ENCODE measurements around the gene KCNMB3.

The KCNMB3 gene

DNA sequence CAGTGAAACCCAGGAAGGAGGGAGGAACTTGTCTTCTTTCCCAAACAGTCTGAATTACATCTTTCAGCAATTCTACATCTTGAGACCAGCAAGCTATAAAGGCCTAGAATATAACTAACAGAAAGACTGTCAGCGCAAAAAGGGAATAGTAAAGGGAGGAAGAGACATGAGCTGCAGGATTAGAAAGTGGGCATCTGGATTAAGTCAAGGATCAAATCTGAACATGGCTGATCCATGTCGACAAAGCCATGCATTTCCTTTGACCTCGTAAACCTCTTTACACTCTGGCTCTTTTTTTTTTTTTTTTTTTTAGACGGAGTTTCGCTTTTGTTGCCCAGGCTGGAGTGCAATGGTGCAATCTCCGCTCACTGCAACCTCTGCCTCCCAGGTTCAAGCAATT, 35.4 kb upstream of the KCNMB3 start:
- H3K79me1 ChIP-seq (replicated peaks; ENCODE audit: low read length, poor library complexity, severe bottlenecking), result no peaks in the 10 kb centered on the region
- no peak overlapping the region for H4K8ac ChIP-seq (ENCODE audit: low read length)

DNA sequence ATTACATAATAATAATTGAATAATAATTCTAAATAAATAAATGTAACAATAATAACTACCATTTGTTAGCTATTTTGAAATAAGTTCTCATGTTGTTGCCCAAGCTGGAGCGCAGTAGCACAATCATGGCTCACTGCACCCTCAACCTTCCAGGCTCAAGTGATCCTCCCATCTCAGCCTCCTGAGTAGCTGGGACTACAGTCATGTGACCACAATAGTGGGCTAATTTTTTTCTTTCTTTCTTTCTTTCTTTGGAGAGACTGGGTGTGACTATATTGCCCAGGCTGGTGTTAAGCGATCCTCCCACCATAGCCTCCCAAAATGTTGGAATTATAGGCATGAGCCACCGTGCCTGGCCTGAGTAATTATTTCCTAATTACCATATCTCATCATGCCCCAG, 30.9 kb upstream of the KCNMB3 start:
- Histone ChIP-seq H3K4ac (ENCODE audit: low read depth in 1 of 2, low read length in 2 of 2) (no peak overlapping the region), H2BK120ac (ENCODE audit: low read depth, low read length) (no peak overlapping the region), H4K8ac (ENCODE audit: low read length) (no peak overlapping the region), H3K27me3 (ENCODE audit: control insufficient read depth in 1 of 2, insufficient read depth in 1 of 2, low read length in 2 of 2) (peaks cover 0 to 7% of the 10 kb centered on the region in 2 experiments), H3K9ac (ENCODE audit: low read length) (no peak overlapping the region), H3K27ac (ENCODE audit: low read length, poor library complexity, severe bottlenecking) (no peak overlapping the region), H3K79me1 (replicated peaks; ENCODE audit: low read length, poor library complexity, severe bottlenecking) (no peaks in the 10 kb centered on the region), H2BK5ac (ENCODE audit: low read depth, low read length, poor library complexity, severe bottlenecking) (no peak overlapping the region), H3K36me3 (ENCODE audit: control insufficient read depth in 1 of 2, insufficient read depth in 2 of 2, low read depth in 1 of 2, low read length in 2 of 2) (no peaks in the 10 kb centered on the region), H2BK12ac (ENCODE audit: low read length in 2 of 2) (no peak overlapping the region), H3K4me2 (ENCODE audit: low read length, poor library complexity, severe bottlenecking) (no peak overlapping the region), H2AK5ac (ENCODE audit: low read length, severe bottlenecking) (no peak overlapping the region), H3K9me3 (ENCODE audit: control insufficient read depth, low read length) (no peaks in the 10 kb centered on the region), H3K14ac (ENCODE audit: low read length in 2 of 2) (no peak overlapping the region), H2AFZ (ENCODE audit: low read depth, low read length) (no peak overlapping the region), H3K18ac (ENCODE audit: low read depth in 1 of 2, low read length in 2 of 2) (no peak overlapping the region), H3K4me3 (ENCODE audit: insufficient read depth in 1 of 2, low read depth in 1 of 2, low read length in 2 of 2) (no peak overlapping the region), H2BK15ac (ENCODE audit: low read depth, poor library complexity, severe bottlenecking) (no peak overlapping the region), H4K91ac (ENCODE audit: low read length) (no peak overlapping the region), H3K4me1 (ENCODE audit: control insufficient read depth, insufficient read depth, low read depth, low read length) (no peaks in the 10 kb centered on the region), H3K23ac (ENCODE audit: low read length in 2 of 2) (no peak overlapping the region)
- DNase-seq, result no peak
- 94% methylated on average over 2 of the region's 3 CpGs for WGBS

More for the DNA sequence above, 35.4 kb upstream of the KCNMB3 start:
- Histone ChIP-seq H2AFZ (ENCODE audit: low read depth, low read length) (no peak overlapping the region), H3K4me1 (ENCODE audit: control insufficient read depth, insufficient read depth, low read depth, low read length) (no peaks in the 10 kb centered on the region), H3K18ac (ENCODE audit: low read depth in 1 of 2, low read length in 2 of 2) (no peak overlapping the region), H3K4me2 (ENCODE audit: low read length, poor library complexity, severe bottlenecking) (no peak overlapping the region), H3K23ac (ENCODE audit: low read length in 2 of 2) (no peak overlapping the region), H3K27ac (ENCODE audit: low read length, poor library complexity, severe bottlenecking) (no peak overlapping the region), H3K14ac (ENCODE audit: low read length in 2 of 2) (no peak overlapping the region), H3K4ac (ENCODE audit: low read depth in 1 of 2, low read length in 2 of 2) (no peak overlapping the region), H2AK5ac (ENCODE audit: low read length, severe bottlenecking) (no peak overlapping the region), H2BK12ac (ENCODE audit: low read length in 2 of 2) (no peak overlapping the region), H4K91ac (ENCODE audit: low read length) (no peak overlapping the region), H3K9ac (ENCODE audit: low read length) (no peak overlapping the region), H3K9me3 (ENCODE audit: control insufficient read depth, low read length) (no peaks in the 10 kb centered on the region), H3K36me3 (ENCODE audit: control insufficient read depth in 1 of 2, insufficient read depth in 2 of 2, low read depth in 1 of 2, low read length in 2 of 2) (no peaks in the 10 kb centered on the region), H2BK15ac (ENCODE audit: low read depth, poor library complexity, severe bottlenecking) (no peak overlapping the region), H3K4me3 (ENCODE audit: insufficient read depth in 1 of 2, low read depth in 1 of 2, low read length in 2 of 2) (no peak overlapping the region), H2BK120ac (ENCODE audit: low read depth, low read length) (no peak overlapping the region), H2BK5ac (ENCODE audit: low read depth, low read length, poor library complexity, severe bottlenecking) (no peak overlapping the region), H3K27me3 (ENCODE audit: control insufficient read depth in 1 of 2, insufficient read depth in 1 of 2, low read length in 2 of 2) (no peaks in the 10 kb centered on the region)
- 83% methylated on average over 4 of the region's 6 CpGs for WGBS
- no peak for DNase-seq

DNA sequence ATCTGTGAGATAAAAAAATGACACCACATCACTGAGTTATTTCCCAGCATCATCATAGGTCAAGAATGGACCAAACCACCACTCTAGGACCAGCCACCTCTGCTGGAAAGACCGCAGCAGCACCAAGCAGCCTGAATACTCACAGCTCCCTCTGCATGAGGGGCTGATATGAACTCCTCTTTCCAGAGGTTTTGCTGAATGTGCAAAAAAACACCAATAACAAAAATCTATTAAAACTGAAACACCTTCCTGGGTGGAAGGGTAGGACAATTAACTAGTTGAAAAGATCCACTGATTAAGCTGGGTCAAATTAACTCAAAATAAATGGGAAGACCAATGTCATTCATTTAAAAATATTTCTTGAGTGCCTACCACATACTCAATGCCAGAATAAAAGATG, 28.9 kb upstream of the KCNMB3 start:
- Histone ChIP-seq H2BK15ac (ENCODE audit: low read depth, poor library complexity, severe bottlenecking) (no peak overlapping the region), H3K23ac (ENCODE audit: low read length in 2 of 2) (no peak overlapping the region), H3K27ac (ENCODE audit: low read length, poor library complexity, severe bottlenecking) (no peak overlapping the region), H3K79me1 (replicated peaks; ENCODE audit: low read length, poor library complexity, severe bottlenecking) (no peaks in the 10 kb centered on the region), H3K4me2 (ENCODE audit: low read length, poor library complexity, severe bottlenecking) (no peak overlapping the region), H2AFZ (ENCODE audit: low read depth, low read length) (no peak overlapping the region), H4K91ac (ENCODE audit: low read length) (no peak overlapping the region), H2BK5ac (ENCODE audit: low read depth, low read length, poor library complexity, severe bottlenecking) (no peak overlapping the region), H3K4me1 (ENCODE audit: control insufficient read depth, insufficient read depth, low read depth, low read length) (no peaks in the 10 kb centered on the region), H3K18ac (ENCODE audit: low read depth in 1 of 2, low read length in 2 of 2) (no peak overlapping the region), H3K36me3 (ENCODE audit: control insufficient read depth in 1 of 2, insufficient read depth in 2 of 2, low read depth in 1 of 2, low read length in 2 of 2) (no peaks in the 10 kb centered on the region), H2BK12ac (ENCODE audit: low read length in 2 of 2) (no peak overlapping the region), H3K9ac (ENCODE audit: low read length) (no peak overlapping the region), H3K27me3 (ENCODE audit: control insufficient read depth in 1 of 2, insufficient read depth in 1 of 2, low read length in 2 of 2) (peaks cover 0 to 7% of the 10 kb centered on the region in 2 experiments), H3K4ac (ENCODE audit: low read depth in 1 of 2, low read length in 2 of 2) (no peak overlapping the region), H3K14ac (ENCODE audit: low read length in 2 of 2) (no peak overlapping the region), H2BK120ac (ENCODE audit: low read depth, low read length) (no peak overlapping the region), H4K8ac (ENCODE audit: low read length) (no peak overlapping the region), H2AK5ac (ENCODE audit: low read length, severe bottlenecking) (no peak overlapping the region), H3K9me3 (ENCODE audit: control insufficient read depth, low read length) (no peaks in the 10 kb centered on the region), H3K4me3 (ENCODE audit: insufficient read depth in 1 of 2, low read depth in 1 of 2, low read length in 2 of 2) (no peak overlapping the region)
- no peak for DNase-seq
- 100% methylated on average over 1 of the region's 1 CpG for WGBS

DNA sequence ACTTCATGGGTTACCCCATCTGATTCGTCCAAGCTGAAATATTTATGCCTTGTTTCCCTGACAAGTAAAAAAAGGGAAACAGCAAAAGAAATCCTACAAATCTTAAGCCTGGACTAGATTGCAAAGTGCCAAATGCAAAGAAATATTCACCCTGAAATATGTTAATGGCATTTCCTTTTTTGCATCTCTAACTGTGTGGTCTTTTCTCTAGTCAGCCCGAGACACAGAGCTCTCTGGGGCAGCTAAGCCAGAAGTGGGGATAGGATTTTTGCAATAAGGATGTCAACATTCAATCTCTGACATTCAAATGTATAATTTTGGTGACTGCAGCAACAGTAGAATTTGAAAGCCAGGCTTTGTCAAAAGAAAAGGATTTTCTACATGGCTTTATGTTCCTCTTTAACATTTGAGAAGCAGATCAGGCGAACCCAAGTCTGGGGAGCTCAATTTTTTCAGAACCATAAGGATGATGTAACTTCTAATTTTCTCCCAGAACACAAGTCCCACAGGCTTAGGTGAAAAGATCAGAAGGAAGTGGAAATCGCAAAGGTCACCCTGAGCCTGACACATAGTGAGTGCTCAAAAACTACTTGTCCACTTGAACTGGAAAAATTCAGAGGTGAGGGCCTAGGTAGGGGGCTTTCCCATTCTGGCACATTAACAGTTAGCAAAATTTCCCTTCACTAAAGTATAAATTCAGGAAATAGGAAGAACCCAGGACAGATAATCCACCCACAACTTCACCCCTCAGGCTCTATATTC, 28.2 kb upstream of the KCNMB3 start:
- Histone ChIP-seq H2BK120ac (ENCODE audit: low read depth, low read length) (no peak overlapping the region), H3K4ac (ENCODE audit: low read depth in 1 of 2, low read length in 2 of 2) (no peak overlapping the region), H3K27ac (ENCODE audit: low read length, poor library complexity, severe bottlenecking) (no peak overlapping the region), H2BK15ac (ENCODE audit: low read depth, poor library complexity, severe bottlenecking) (no peak overlapping the region), H4K8ac (ENCODE audit: low read length) (no peak overlapping the region), H3K4me3 (ENCODE audit: insufficient read depth in 1 of 2, low read depth in 1 of 2, low read length in 2 of 2) (no peak overlapping the region), H3K23ac (ENCODE audit: low read length in 2 of 2) (no peak overlapping the region), H2BK12ac (ENCODE audit: low read length in 2 of 2) (no peak overlapping the region), H3K36me3 (ENCODE audit: control insufficient read depth in 1 of 2, insufficient read depth in 2 of 2, low read depth in 1 of 2, low read length in 2 of 2) (no peaks in the 10 kb centered on the region), H3K4me2 (ENCODE audit: low read length, poor library complexity, severe bottlenecking) (no peak overlapping the region), H2AFZ (ENCODE audit: low read depth, low read length) (no peak overlapping the region), H3K79me1 (replicated peaks; ENCODE audit: low read length, poor library complexity, severe bottlenecking) (no peaks in the 10 kb centered on the region), H3K27me3 (ENCODE audit: control insufficient read depth in 1 of 2, insufficient read depth in 1 of 2, low read length in 2 of 2) (peaks cover 0 to 7% of the 10 kb centered on the region in 2 experiments), H2AK5ac (ENCODE audit: low read length, severe bottlenecking) (no peak overlapping the region), H3K9me3 (ENCODE audit: control insufficient read depth, low read length) (no peaks in the 10 kb centered on the region), H3K18ac (ENCODE audit: low read depth in 1 of 2, low read length in 2 of 2) (no peak overlapping the region), H3K14ac (ENCODE audit: low read length in 2 of 2) (no peak overlapping the region), H3K9ac (ENCODE audit: low read length) (no peak overlapping the region), H4K91ac (ENCODE audit: low read length) (no peak overlapping the region), H3K4me1 (ENCODE audit: control insufficient read depth, insufficient read depth, low read depth, low read length) (no peaks in the 10 kb centered on the region), H2BK5ac (ENCODE audit: low read depth, low read length, poor library complexity, severe bottlenecking) (no peak overlapping the region)
- 83% methylated on average over 3 of the region's 4 CpGs for WGBS
- no peak for DNase-seq

Data from mesenchymal stem cell (in vitro differentiated cells and primary cell).